GM12801 (cell line): ENCODE measurements around the gene ZNF783.

Experiments
- CTCF ChIP-seq: IDR thresholded peaks from one replicate; pipeline ENCODE4 v1.5.1; 2011; ENCODE audit warnings: control low read depth; ENCODE audit not compliant: insufficient read length; ENCODE audit errors: extremely low read depth

The ZNF783 gene

DNA sequence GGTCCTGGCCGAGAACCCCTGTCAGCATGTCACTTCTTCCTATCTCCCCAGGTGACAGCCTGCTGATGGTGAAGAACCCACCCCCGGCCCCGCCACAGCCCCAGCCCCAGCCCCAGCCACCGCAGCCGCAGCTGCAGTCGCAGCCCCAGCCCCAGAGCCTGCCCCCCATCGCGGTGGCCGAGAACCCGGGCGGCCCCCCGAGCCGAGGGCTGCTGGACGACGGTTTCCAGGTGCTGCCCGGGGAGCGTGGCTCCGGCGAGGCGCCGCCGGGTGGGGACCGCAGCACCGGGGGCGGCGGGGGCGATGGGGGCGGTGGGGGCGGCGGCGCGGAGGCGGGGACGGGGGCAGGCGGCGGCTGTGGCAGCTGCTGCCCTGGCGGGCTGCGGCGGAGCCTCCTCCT lies 38.2 kb upstream of the ZNF783 start:
- no peak for TF ChIP-seq CTCF

DNA sequence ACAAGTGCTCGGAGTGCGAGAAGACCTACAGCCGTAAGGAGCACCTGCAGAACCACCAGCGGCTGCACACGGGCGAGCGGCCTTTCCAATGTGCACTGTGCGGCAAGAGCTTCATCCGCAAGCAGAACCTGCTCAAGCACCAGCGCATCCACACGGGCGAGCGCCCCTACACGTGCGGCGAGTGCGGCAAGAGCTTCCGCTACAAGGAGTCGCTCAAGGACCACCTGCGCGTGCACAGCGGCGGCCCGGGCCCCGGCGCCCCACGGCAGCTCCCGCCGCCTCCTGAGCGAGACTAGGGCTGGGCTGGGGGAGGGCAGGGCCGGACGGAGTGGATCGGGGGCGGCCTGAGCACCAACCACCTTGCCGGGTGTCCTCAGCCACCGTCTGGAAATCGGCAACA lies 37.6 kb upstream of the ZNF783 start:
- no peak for TF ChIP-seq CTCF

GRCh38 chr7:149225106-149225505 lies 36.9 kb upstream of the ZNF783 start:
- TF ChIP-seq CTCF = no peak

DNA sequence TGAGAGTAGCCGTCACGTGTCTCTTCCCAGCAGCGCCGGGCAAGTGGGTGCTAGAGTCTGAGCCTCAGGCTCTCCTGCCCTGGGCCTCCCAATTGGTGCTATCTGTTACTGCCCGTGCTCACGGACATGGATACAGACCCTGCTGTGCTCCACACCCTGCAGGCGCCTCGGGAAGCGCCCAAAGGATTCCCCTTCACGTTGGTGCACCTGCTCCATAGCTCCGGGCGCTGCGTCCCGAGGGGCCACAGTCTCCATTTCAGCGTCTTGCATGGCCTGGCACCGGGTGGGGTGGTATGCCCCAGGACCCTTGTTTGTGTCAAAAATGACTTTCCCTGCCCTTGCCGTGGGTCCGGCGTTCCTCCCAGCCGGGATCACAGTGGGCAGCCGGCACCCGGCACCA lies 36.3 kb upstream of the ZNF783 start:
- no peak for TF ChIP-seq CTCF

DNA sequence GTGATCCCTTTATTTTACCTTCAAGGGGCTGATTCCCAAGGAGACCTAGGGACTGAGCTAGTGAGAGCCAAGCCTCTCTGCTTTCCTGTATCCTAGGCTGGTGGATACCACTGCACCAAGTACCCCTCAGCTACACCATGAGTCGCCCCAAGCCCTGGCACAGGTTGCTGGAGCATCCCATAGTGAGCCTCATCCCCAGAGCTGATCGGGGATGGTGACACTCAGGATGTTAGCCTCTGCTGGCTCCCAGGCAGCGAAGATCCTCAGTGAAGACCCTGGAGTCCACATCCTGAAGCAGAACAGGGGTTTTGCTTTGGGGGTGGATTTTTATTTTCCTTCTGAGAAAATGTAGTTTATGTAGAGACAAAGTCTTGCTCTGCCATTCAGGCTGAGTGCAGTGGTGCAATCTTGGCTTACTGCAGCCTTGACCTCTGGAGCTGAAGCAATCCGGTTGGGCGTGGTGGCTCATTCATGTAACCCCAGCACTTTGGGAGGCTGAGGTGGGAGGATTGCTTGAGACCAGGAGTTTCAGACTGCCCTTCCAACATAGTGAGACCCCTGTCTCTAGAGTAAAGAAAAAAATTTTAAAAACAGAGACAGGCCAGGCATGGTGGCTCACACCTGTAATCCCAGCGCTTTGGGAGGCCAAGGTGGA lies 35.0 kb upstream of the ZNF783 start:
- TF ChIP-seq CTCF = no peak

DNA sequence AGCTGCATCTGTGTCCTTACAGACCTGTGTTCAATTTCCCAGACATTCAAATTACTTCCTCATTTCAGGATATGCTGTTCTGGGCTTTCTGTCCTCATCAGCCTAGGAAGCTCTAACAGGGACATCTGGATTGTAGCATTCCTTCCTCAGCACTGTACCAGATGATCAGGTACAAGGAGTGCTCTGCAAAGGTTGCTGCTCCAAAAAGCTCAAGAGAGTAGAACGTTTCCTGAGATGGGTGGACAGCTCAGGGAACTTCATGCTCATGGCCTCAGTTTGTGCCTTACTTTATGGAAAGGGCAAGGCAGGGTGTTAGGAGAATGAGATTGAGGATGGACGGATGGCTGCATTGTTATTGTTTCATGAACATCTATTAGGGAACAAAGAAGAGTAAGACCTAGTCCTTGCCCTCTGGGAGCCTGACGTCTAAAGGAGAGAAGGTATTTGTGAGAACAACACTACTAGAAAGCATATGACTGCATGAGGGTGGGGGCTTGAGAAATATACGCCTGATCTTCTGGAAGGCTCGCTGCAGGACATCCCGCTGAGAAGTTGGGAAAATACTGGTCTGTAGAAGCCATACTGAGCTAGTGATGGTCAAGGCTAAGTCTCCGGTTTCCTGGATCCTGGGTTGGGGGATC lies 33.0 kb upstream of the ZNF783 start:
- TF ChIP-seq CTCF = no peak

- no peak for TF ChIP-seq CTCF
These were observed 32.5 kb upstream of the ZNF783 start for GRCh38 chr7:149229526-149229925.
